HG03354 (cell line): ENCODE measurements around the gene MAP3K5.
"Not testable (repeated sequence)": the region's sequence is repeated elsewhere in the genome, so short reads cannot be mapped to it uniquely, and the experiment has no call there.

Source experiments
- ATAC-seq: cut with Tn5 transposase; IDR thresholded peaks from one replicate; pipeline ENCODE4 v1.9.1; 2021; ENCODE audit warnings: mild to moderate bottlenecking; ENCODE audit not compliant: unreplicated experiment, poor library complexity, severe bottlenecking

Gene MAP3K5

DNA sequence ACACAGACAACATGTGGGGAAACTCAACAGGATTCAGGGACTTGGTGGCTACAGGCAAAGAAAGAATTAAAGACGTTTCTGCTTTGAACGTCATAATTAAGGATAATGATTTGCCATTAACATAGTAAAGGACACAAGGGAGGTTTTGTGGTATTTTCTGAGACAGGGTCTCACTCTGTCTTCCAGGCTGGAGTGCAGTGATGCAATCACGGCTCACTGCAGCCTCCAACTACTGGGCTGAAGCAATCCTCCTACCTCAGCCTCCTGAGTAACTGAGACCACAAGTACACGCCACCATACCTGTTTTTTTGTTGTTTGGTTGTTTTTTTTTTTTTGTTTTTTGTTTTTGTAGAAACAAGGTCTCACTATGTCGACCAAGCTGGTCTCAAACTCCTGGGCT lies 62.4 kb downstream of the MAP3K5 start:
- no peak for ATAC-seq

DNA sequence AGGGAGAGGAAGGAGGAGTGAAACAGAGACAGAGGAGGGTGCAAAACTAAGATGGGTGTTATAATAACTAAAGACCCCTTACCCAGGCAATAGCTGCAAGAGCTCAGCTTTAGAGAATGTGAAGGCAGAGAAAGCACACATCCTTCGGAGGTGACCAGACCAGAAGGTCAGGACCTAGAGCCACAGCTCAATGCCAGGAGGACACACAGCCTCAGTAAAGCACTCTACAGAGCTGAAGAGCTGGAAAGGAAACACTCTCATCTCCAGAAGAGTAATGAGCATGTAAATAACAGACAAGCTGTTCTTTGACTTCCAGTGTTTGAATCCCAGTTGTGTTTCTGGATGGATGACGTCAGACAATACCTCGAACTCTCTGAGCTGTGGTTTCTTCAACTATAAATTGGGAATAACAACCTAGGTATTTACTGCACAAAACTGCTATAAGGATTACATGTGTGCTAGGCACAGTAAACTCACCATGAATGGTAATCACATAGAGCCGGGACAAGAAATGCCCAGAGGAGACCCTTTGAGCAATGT lies 63.2 kb downstream of the MAP3K5 start:
- no peak for ATAC-seq

DNA sequence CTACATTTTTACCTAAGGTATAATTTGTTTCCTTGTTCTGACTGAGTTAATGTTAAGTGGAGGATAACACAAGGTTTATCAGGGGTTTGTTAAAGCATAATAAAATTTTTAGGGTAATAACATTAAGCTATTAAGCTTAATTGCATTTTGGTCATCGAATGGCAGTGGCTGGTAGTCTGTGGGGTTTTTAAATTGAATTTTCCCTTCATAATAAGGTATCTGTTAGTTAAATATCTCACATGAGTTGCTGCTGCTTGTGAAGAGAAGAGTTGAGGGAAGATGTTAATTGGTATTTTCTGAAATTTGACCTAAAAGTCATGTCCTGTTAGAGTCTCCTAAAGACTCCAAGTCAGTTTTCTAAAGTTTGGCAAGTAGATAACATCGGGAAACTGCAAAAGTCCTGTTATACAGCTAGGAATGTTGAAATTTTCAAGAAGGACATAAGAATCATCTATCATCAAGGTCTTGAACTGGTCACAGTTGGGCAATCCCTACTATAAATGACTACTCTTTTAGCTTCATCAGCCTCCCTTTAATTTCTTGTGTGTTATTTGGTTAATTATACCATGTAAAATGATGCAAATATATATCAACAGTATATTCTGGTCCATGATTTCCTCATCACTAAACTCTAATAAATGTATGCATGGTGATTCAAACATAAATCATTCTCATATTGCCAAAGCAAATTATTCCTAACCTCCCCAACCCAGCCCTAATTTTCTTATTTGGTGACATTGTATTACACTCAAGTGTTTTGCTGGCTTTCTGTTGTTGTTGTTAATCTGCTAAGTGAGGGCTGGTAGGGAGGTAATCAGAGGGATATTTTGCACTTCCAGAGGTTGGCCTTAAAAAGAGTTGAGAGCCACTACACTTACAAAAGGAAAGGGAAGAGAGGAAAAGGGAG lies 64.0 kb downstream of the MAP3K5 start:
- ATAC-seq, result no peak

DNA sequence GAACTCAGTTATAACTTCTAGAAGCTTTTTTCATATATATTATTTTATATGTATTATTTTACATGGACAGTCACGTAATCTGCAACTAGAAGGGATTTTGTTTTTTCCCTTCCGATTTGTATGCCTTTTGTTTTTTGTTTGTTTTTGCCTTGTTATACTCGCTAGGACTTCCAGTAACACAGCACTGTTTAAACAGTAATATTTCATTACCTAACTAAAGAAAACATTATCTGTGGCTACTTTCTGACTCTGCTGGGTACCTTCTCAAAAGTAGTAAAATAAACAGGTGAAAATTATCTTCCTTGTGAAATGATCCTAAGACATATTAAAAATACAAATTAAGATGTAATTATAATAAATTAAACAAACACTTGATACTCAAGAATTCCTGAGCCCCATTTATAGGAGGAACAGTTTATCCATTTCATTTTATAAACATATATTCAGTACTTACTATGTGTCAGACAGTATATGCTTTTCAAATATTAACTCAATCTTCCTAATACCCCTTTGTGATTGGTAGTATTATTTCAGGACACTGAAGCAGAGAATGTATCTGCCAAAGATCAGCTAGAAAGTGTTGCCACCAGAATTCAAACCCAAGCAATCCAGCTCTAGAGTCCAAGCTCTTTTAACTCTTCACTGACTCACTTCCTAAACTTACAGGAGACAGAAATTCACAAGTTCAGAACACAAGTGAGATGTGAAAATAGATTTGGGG lies 65.3 kb downstream of the MAP3K5 start:
- no peak for ATAC-seq

DNA sequence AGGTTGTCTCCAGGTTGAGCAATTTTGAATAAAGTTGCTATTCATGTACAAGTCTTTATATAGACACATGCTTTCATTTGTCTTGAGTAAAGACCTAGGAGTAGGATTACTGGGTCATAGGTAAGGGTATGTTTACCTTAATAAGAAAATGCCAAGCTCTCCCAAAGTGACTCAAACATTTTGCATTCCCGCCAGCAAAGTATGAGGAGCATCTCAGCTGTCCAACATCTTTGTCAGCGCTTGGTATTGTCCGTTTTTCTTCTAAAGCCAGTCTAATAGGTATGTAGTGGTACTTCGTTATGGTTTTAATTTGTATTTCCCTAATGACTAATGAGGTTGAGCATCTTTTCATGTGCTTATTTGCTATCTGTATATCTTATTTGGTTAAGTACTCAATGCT lies 67.2 kb downstream of the MAP3K5 start:
- ATAC-seq, result no peak

DNA sequence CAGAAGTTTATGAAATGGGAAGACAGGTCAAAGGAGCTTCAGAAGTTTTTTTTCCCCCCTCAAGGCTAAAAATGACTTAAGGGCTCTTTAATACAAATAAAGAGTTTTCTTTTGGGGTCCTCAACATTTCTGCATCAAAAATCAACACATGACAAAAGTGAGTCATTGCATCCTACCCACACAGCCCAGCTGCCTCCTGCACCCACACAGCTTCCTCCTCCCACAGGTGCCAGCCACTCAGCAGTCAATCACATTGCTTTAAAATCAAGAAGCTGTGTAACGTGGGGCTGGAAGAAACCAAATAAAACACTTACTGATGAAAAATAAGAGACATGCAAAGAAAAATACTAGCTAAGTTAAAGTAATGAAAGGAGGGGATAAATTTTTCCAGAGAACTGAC lies 68.5 kb downstream of the MAP3K5 start:
- peak; percentile 58 for ATAC-seq

DNA sequence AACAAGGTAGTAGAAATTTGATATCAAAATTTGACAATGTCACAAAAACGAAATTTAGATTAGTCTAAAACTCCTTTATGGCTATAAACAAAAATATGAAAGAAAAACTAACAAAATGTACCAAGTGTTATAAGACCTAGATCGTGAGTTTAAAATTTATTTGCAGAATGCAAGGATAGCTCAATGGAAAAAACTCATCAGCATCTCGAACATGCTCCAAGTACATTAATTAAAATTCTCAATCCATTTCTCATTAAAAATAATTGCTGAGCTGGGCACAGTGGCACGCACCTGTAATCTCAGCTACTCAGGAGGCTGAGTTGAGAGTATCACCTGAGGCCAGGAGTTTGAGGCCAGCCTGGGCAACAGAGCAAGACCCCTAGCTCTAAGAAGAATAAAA lies 70.8 kb downstream of the MAP3K5 start:
- no peak for ATAC-seq

DNA sequence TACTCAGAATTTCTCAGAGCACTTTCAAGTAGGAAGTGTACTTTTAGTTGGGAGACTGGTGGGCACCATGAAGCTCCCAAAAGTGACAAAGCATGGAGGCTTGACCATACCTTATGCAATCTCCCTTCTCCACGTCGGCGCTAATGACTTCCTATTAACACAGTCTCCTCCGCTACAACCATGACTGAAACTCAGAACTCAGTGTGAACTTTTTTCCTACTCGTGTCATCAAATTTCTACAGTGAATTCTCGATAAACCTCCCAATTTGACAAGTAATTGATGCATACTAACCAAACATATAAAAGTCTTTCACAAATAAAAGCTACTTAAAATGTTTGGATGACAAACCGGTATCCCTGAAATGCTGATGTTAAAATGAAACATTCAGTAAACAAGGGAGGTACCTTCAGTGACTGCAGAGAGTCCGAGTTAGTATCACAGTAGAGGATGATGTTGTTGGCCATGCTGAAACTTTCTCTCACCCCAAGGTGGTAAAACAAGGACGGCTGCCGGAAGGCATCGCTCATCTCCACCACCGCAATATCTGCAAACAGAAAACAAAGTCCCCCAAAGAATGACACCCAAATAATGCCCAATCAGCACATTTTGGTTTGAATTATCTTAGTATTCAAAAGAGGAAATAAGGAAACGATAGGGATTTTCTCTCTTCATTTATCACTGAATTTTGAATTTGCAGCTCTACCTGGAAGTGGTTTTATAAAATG lies 72.1 kb downstream of the MAP3K5 start:
- peak; percentile 44 for ATAC-seq

DNA sequence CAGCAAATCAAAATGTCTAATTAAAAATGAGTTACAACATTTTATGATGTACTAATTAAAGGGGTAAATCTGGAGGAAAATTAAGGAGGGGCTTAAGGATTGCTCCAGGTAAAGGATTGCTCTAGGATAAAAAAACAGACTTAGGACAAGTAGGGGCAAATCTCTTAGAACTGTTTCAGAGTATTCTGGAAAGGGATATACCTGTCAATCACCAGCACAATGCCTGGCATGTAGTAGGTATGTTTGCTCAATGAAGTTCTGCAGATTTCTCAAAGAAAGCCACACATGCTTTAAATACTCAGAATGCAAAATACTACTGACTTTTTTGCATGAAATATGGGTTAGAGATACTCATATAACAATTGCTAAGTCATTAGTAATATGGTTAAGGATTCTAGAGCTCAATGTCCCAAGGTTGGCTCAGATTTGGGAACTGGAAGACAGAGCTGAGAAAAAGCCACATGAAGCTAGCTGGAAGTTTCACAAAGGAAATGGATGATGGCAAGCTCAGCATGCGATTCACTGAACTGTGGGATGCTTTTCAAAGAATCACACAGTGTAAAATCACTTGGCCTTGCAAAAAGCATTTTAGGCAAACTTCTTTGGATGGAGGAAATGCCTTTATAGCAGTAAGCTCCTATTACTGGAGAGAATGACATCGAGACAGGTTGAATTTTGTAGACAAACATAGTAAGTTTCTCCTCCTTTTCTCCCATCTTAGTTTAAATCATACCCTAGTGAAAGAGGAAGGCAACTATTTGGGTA lies 72.8 kb downstream of the MAP3K5 start:
- ATAC-seq, result peak; percentile 45

DNA sequence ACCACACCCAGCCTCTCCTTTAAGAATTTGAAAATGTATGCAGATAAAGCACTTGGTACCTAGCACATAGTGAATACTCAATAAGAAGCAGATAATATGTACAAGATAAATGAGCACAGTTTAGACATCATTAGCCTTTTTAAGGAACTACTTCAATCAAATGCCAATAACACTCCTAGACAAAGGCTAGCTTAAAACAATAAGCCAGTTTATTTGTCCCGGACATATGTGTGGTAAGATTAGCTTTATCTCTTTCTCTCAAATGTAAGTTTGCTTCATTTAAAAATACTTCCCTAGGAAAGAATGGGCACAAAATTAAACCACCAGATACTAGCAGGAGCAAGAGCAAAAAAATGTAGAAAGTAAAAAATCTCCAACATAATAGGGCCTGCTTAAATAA lies 73.8 kb downstream of the MAP3K5 start:
- no peak for ATAC-seq

DNA sequence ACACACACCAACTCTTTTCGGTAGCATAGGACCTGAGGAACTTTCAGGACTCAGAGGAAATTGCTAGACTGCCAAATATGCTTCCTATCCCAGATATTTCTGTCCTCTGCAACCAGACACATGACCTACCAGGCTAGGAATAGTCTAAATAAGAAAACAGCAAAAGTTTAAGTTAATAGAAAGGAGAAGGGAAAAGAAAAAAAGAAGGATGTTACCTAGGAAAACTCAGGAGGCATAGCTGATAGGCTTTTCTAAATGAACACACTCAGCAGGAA lies 74.6 kb downstream of the MAP3K5 start:
- ATAC-seq, result no peak

DNA sequence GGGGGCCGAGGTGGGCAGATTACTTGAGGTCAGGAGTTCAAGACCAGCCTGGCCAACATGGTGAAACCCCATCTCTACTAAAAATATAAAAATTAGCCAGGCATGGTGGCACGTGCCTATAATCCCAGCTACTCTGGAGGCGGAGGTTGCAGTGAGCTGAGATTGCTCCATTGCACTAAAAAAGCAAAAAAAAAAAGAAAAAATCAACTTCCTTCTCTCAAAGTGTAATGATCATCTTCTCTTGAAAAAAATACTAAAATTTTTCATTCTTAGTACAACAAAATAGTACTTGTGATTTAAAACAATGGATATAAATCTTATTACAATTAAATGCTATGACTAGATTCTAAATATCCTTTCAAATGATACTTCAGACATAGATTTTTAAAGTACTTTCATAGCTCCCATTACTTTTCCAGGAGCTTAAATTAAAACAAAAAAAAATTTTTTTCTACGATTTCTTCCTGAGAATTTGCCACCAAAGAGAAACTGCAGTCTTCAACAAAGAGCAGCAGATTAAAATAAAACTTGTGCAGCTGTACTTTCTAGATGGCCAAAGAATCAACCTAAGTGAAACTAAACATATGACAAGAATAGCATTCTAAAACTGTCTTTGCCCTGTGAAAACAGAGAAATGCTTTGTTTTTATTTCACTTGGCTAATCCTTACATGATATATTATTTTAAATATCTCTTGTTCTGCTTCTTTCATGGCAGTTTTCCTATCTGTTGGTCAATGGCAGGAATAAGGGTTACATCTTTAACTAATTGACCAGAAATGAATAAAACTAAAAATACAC lies 75.2 kb downstream of the MAP3K5 start:
- peak; percentile 60 for ATAC-seq

DNA sequence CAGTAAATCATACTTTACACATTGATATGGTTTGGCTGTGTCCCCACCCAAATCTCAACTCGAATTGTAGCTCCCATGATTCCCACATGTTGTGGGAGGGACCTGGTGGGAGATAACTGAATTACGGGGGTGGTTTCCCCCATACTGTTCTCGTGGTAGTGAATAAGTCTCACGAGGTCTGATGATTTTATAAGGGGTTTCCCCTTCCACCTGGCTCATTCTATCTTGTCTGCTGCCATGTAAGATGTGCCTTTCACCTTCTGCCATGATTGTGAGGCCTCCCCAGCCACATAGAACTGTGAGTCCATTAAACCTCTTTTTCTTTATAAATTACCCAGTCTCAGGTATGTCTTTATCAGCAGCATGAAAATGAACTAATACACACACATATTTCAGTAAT lies 79.6 kb downstream of the MAP3K5 start:
- not testable (repeated sequence) for ATAC-seq

DNA sequence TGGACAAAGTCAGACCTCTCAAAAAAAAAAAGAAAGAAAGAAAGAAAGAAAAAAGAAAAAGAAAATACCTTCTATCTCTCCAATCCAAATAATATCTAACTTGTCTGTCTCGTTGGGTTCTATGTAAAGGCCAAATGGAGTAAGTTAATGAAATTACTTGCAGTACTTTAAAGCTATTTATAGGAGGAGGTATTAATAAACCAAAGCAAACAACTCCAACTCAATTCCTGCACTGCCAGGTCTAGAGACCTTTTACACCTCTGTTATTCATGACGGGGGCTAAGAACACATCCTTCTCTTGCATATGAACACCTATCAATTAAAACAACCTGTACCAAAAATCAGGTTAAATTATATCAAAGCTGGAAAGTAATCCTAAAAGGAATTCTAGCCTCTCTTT lies 80.6 kb downstream of the MAP3K5 start:
- ATAC-seq, result no peak

DNA sequence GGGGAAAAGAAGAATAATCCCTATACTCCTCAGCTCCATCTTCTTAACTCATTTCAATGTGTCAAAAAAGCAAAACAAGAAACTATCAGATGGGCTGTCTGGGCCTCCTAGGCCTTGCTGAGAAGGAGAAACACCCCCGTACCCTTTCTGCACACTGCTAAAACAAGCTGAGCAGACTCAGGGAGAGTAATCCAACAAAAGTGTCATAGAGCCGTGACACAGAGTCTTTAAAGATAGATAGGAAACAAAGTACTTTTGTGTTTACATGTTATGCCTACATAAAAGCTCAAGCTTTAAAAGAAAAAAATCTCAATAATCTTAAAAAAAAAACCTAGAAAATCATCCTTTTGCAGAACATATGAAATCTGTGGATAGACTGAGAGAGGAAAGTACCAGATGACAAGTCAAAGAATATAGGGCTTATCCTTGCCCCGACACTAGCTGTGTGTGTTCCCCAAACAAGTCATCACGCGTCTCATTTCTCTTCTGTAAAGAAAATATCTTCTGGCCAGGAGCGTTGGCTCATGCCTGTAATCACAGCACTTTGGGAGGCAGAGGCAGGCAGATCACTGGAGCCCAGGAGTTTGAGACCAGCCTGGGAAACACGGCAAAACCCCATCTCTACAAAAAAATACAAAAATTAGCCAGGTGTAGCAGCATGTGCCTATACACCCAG lies 81.3 kb downstream of the MAP3K5 start:
- ATAC-seq, result no peak

DNA sequence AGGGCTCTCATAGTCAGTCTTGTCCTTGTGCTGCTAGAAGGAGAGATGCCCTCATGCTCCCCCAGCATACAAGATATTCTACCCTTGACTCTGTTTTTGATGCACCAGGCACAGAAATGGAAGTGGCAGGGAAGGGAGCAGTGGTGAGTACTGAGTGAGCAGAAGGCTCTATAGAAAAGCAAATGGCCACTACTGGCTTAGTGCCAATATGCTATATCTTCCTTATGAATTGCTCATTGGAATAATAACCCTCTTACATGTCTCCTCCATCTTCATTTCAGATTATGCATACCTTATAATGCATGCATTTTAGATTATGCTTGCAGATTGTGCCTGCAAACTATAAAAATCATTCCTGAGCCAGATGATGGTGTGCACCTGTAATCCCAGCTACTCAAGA lies 82.8 kb downstream of the MAP3K5 start:
- no peak for ATAC-seq

DNA sequence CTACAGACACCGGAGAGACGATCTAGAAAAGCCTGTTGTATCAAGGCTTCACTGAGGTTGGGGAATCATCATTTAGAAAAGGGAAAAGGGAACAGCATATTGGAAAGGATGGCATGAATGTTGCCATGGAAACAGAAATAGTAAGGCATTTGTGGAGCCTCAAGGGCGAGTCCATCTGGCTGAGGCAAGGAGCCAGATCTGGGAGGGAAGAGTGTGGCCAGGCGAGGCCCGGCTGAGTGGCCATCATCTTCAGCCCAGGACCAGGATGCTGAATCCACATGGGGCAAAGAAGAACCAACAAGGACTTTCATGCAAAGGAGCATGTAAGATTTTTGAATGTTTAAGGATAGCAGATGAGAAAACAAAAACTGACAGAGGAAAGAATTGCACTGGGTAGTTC lies 85.8 kb downstream of the MAP3K5 start:
- ATAC-seq, result no peak

DNA sequence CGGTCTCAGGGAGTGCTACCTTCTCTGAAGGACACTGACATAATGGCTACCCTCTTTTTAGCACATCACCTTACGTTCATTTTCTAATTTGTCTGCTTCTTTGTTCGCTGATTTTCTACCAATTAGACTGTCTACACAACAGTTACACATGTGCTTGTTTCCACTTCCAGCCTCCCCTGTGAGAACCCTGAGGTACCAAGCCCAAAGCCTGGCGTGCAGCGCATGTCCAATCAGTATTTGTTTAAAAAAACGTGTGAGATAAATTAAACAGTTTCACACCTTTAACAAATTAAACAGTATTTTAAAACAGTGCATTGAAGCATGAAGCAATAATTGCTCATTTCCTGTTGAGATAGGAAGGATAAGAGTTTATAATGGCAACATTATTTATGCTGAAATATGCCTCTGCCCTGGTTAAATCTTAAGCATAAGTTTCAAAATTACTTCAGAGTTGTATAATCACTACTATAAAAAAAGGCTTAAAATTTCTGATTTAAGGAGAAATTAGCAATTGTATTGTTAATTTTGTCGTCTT lies 88.9 kb downstream of the MAP3K5 start:
- no peak for ATAC-seq
